NCI-H146 treated with DMSO at 0.1 percent for 48 hours (cell line): Measurements from ENCODE around the gene SH3BGRL2.
"Not testable (repeated sequence)": the region's sequence is repeated elsewhere in the genome, so short reads cannot be mapped to it uniquely, and the experiment has no call there.

Source experiments
- DNase-seq: peaks from one replicate; lab custom pipeline; 2025; ENCODE audit not compliant: unreplicated experiment; lab: John Stamatoyannopoulos, UW

Gene SH3BGRL2

DNA sequence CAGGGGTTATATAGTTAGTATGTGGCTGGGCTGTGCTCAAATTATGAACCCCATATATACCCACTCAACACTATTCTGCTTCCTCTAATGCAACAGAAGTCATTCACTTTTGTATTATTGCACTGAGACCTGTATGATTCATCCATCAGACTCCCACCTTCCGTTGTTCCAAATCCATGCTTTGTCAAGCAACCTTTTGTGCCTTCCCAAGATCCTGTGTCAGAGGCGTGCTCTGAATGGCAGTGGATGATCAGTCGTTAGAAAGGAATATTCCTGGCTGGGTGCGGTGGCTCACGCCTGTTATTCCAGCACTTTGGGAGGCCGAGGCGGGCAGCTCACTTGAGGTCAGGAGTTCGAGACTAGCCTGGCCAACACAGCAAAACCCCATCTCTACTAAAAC is 103.2 kb downstream of the SH3BGRL2 start:
- DNase-seq: no peak

DNA sequence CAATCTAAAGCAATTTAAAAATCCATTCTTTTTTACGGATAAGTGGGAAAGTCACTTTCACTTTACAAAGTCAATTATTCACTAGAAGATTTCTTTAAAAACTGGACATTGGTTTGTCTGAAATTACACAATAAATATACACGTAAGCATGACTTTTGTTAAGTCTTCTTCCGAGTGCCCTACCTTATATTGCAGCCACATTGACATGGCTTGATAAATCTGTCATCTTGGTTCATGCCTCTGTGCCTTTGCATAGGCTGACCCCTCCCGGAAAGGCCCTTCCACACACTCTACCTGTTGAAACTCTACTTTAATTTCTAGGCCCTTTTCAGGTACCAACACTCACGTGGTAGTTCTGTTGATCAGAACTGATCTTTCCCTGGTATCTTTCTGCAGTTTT is 104.1 kb downstream of the SH3BGRL2 start:
- no peak for DNase-seq

DNA sequence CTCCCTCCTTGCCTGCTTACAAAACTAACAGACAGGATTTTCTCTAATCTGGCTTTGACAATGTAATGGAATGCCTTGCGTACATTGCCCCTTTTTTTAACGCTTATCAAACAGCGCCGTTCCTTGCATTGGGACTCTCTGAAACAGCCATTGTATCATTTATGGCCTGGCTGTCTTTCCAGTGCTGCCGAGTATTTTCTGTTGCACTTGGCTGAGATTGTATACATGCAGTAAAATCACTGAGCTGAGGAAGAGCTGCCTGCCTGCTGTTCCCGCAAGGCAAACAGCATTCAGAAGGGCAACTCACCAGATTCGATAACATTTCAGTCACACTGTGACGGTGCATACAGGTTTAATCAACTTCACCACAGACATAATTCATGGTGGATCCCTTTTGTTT is 106.0 kb downstream of the SH3BGRL2 start:
- peak; percentile 36 for DNase-seq

DNA sequence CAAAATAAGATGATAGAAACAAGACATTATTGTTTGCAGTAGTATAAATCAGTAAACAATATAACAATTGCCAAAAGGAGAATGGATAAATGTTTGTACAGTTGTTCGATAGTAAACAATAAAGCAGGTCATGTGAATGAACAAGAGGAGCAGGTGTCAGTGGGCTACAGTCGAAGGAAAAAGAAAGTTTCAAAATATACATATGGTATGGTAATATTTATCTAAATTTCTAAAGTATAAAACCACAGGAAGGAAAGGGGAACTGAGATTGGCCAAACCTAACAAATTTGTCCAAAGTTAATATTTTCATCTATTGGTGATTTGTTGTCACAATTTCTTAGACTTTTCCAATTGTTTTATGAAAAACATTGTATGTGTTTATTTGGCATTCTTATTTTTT is 110.9 kb downstream of the SH3BGRL2 start:
- no peak for DNase-seq

DNA sequence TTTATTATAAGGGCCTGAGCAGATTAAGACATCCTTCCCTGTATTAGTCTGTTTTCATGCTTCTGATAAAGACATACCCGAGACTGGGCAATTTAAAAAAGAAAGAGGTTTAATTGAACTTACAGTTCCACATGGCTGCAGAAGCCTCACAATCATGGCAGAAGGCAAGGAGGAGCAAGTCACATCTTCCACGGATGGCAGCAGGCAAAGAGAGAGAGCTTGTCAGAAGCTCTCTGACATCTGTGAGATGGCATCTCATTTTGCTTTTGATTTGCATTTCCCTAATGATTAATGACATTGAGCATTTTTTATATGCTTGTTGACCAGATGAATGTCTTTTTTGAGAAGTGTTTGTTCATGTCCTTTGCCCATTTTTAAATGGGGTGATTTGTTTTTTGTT is 114.2 kb downstream of the SH3BGRL2 start:
- DNase-seq: not testable (repeated sequence)

DNA sequence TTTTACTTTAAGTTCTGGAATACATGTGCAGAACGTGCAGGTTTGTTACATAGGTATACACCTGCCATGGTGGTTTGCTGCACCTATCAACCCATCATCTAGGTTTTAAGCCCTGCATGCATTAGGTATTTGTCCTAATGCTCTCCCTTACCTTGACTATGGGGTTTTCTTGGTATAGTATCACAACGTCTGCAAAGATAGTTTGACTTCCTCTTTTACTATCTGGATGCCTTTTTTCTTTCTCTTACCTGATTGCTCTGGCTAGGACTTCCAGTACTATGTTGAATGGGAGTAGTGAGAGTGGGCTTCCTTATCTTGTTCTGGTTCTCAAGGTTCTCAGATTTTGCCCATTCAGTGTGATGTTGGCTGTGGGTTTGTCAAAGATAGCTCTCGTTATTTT is 115.2 kb downstream of the SH3BGRL2 start:
- not testable (repeated sequence) for DNase-seq

DNA sequence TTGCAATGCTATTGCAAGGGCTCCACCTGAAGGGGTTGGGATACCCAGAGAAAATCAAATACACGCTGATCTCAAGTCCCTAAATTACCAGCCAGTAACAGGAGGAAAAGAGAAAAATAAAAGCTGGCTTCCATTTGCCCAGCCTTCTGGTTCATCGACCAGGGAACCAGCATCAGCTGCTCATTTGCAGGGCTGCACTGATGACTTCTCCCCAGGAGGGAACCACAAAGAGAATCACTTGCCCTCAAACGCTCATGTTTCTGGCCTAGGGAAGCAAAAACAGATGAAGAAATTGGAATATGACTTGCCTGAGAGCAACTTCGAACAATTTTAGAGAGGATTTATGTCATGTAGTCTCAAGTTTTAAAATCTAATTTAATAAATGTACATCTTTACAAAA is 119.7 kb downstream of the SH3BGRL2 start:
- peak; percentile 76 for DNase-seq
